HG02763 (cell line): Measurements from ENCODE around the gene SYT4.
"Not testable (repeated sequence)": the region's sequence is repeated elsewhere in the genome, so short reads cannot be mapped to it uniquely, and the experiment has no call there.

Experiments used
- ATAC-seq: cut with Tn5 transposase; IDR thresholded peaks from one replicate; pipeline ENCODE4 v1.9.1; 2021; ENCODE audit warnings: mild to moderate bottlenecking, moderate library complexity; ENCODE audit not compliant: unreplicated experiment

The SYT4 gene

GRCh38 chr18:43277164-43277600, at the start of gene SYT4:
TSS of gene SYT4 (minus strand) at chr18:43277490. CDS start at chr18:43277281, 209 bp downstream.
- no peak for ATAC-seq

GRCh38 chr18:43322132-43322531, 44.8 kb upstream of the SYT4 start:
- no peak for ATAC-seq

- no peak for ATAC-seq
Observed at GRCh38 chr18:43314941-43315340, 37.7 kb upstream of the SYT4 start.

- no peak for ATAC-seq
Observed at GRCh38 chr18:43312891-43313290, 35.6 kb upstream of the SYT4 start.

GRCh38 chr18:43310239-43310638, 32.9 kb upstream of the SYT4 start:
- no peak for ATAC-seq

GRCh38 chr18:43303376-43303775, 26.1 kb upstream of the SYT4 start:
- no peak for ATAC-seq

GRCh38 chr18:43286187-43286586, 8.9 kb upstream of the SYT4 start:
- not testable (repeated sequence) for ATAC-seq

GRCh38 chr18:43283299-43283698, 6.0 kb upstream of the SYT4 start:
- ATAC-seq, result no peak

GRCh38 chr18:43279015-43279744, 1.9 kb upstream of the SYT4 start:
- no peak for ATAC-seq

GRCh38 chr18:43278355-43278754, 1.1 kb upstream of the SYT4 start:
- ATAC-seq, result no peak

GRCh38 chr18:43276491-43276890, 799 bp downstream of the SYT4 start:
- ATAC-seq, result no peak

GRCh38 chr18:43275546-43275945, 1.7 kb downstream of the SYT4 start:
- no peak for ATAC-seq

GRCh38 chr18:43274526-43274925, 2.8 kb downstream of the SYT4 start:
- ATAC-seq, result no peak

- ATAC-seq, result peak; percentile 60
Observed at GRCh38 chr18:43271593-43272432, 5.5 kb downstream of the SYT4 start.

- ATAC-seq, result no peak
Observed at GRCh38 chr18:43267818-43268217, 9.5 kb downstream of the SYT4 start.

- ATAC-seq, result no peak
Observed at GRCh38 chr18:43265465-43265864, 11.8 kb downstream of the SYT4 start.

GRCh38 chr18:43248610-43249249, 28.6 kb downstream of the SYT4 start:
- no peak for ATAC-seq

- ATAC-seq, result no peak
Observed at GRCh38 chr18:43247944-43248343, 29.3 kb downstream of the SYT4 start.

- no peak for ATAC-seq
Observed at GRCh38 chr18:43238429-43238828, 38.9 kb downstream of the SYT4 start.

GRCh38 chr18:43236921-43237320, 40.4 kb downstream of the SYT4 start:
- ATAC-seq, result no peak

- no peak for ATAC-seq
Observed at GRCh38 chr18:43234889-43235288, 42.4 kb downstream of the SYT4 start.

- ATAC-seq, result no peak
Observed at GRCh38 chr18:43222501-43222900, 54.8 kb downstream of the SYT4 start.
